Stimulated activated CD4-positive, alpha-beta T cell treated with anti-CD3 and anti-CD28 coated beads, Interleukin-12 subunit alpha, Interleukin-12 subunit beta, amount 100 ng/mL, for 4 hours (primary cell): ENCODE results near the gene TMPRSS15.

Experiments
- DNase-seq: peaks from one replicate; pipeline ENCODE4 v3.0.0-alpha.2; 2020

The TMPRSS15 gene

DNA sequence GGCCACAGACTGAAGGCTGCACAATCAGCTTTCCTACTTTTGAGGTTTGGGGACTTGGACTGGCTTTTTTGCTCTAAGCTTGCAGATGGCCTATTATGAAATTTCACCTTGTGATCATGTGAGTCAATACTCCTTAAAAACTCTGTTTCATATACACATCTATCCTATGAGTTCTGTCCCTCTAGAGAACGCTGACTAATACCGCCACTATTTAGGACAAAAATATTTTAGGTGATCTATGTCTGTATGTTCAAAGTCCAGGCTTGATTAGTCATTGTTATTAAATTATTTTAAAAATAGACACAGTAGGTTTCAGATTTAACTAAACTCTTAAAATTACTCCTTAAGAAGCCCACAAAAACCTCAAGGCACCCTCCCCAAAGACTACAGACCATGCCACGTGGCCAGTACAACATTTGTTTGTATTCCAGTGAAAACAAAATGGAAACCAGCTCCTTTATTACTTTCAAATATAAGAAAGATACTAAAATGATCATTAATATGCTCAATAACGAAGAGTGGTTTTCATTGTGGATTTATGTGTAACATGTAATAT lies 63.1 kb downstream of the TMPRSS15 start:
- DNase-seq: no peak

- DNase-seq: no peak
Measured at GRCh38 chr21:18335651-18336236, 67.8 kb downstream of the TMPRSS15 start.

DNA sequence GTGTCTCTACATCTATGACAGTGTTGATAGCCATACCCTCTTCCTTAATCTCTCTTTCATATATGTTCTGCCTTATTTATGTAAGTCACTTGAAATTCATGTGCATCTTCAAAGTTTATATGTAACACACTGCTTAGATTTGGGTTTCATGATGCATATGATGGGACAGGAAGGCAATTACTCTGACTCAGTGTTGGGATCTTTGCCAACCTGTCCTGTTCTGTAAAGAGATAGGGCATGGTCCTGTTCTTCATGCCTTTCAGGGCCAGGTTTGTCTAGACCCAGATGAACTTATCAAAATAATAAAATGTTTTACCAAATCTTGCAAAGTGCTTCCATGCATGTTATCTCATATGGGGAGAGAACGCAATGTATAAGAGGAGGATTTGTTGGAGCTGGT lies 69.5 kb downstream of the TMPRSS15 start:
- no peak for DNase-seq

DNA sequence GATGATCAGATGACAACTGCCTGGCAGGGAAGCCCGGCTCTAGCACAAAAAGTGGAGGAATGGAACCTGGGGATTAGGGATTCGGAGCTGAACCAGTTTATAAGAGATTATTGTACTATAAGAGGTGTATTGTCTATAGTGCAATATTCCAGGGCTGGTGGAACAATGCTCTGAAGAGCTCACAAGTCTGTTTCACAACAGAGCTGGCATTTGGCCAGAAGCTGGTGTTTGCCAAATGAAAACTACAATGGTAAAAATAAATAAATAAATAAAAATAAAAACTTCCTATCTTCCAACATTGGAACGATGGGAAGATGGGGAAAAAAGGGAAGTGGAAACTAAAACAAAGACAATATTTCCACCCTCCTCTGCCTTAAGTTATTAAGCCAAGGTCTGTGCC lies 85.4 kb downstream of the TMPRSS15 start:
- no peak for DNase-seq

DNA sequence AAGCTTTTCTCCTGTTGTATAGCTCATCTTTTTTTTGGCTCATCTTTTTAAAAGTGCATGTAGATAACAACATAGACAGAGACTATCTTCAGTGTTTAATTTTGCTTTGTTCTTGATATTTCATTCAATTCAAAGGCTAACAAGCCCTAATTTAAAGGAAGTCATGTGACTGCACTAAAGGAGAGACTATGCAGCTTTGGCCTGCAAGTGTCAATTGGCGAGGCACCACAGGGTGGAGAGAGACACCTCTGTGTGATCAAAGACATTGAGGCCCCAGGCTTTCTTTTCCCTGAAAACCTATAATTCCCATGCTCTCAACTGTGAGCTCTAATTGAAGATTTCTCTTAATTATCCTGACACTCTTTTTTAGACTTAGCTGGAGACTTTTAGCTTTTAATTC lies 105.4 kb downstream of the TMPRSS15 start:
- no peak for DNase-seq

DNA sequence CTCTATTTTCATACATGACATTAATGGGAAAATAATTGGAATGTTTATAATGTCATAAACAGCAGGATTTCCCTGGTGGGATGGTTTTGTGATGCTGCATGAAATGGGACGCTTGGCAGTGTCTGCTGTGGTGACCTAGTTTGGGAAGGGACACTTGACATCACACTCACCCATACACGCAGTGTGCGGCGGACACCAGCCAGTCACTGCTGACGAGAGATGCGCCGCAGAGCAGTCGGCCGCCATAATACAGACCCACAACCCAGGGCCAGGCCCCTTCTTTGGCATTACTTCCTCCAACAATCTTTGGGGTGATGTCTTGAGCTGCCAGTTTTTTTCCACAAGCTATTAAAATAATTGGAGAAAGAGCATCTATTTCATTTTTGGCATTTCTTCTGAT lies 109.5 kb downstream of the TMPRSS15 start:
- DNase-seq: no peak

DNA sequence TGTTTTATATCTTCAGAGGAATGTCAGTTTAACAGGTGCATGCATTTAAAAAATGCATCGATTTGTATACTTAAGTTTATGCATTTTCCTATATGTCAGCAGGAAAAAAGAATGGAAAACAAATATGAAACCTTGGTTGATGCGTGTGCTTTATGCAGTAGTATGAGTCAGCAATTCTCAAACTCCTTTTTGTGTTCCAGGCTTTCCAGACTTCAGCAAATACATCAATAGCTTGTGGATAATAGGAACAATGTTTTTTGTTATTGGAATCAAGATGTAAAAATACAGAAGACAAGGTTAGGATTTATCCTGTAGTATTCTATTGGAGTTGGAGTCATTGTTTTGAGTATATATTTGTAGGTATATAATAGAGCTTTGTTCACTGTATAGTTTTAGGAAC lies 113.7 kb downstream of the TMPRSS15 start:
- DNase-seq: no peak

DNA sequence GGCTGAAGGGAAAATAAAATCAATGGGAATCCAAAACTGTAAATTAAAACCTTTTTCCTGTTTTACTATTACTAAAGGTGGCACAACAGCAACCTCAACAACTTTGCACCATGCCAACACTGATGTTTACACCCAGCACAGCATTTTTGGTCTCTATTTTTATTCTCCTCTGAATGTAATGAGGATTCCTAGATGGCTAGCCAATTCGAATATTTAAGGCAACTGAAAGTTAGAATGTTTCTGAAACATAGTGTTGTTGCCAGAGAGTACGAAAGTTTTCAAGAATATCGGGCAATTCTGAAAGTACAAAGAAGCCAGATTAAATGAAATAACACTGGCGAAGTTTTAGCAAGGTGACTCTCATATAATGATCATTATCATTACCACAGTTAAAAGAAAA lies 118.2 kb downstream of the TMPRSS15 start:
- no peak for DNase-seq

GRCh38 chr21:18275781-18276180 lies 127.8 kb downstream of the TMPRSS15 start:
- DNase-seq: no peak

DNA sequence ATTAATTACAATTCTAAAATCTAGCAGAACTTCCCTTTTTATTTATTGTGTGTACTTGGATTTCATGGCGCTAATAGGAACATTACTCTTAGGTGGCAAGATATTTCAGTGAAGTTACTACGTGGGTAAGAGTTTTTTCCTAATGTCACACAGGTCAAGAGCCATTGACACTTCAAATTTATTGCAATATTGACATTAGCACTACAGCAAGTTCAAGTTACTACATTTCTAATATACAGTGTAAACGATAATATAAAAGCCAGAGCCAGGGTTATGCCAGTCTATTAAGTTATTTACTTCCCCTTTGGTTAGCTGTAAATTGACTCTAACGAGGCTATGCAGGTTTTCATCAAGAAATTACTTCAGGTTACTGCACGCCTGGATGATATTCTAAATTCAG lies 129.2 kb downstream of the TMPRSS15 start:
- no peak for DNase-seq

DNA sequence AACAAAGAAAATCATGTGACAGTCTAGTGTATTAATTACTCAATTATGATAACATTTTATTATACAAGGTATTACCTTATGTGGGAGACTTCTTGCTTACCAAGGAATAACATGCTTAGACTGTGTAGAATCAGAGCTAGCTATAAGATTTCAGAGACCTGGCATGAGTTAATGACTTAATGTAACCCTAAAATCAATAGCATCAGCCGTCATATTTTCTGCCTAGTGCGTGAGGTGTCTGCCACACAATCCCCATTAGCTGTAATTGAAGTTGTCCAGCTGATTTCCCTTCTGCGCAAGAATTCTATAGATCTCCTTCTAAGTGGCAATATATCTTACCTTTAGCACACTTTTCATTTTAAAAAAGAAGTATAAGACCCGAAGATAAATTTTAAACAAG lies 130.2 kb downstream of the TMPRSS15 start:
- DNase-seq: no peak

DNA sequence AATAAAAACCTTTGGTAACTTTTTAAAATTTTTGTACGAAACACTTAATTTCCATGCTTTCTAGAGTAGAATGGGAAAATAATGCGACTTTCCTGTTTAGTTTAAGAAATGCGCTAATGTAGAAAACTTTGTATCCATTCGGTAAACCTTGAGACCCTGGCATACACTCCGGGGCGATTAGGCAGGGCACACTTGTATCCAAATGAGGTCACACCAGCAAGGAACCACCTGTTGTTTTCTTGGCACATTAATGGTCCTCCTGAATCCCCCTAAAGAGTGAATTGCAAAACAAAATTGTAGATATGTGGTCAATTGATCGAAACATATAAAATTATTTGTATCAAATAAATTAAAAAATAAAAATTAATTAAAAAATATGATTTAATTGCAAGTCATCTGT lies 133.7 kb downstream of the TMPRSS15 start:
- DNase-seq: no peak

GRCh38 chr21:18268906-18269305 lies 134.7 kb downstream of the TMPRSS15 start:
- no peak for DNase-seq

- DNase-seq: no peak
Measured at GRCh38 chr21:18267496-18267895, 136.1 kb downstream of the TMPRSS15 start.

GRCh38 chr21:18265944-18266343 lies 137.6 kb downstream of the TMPRSS15 start:
- no peak for DNase-seq

DNA sequence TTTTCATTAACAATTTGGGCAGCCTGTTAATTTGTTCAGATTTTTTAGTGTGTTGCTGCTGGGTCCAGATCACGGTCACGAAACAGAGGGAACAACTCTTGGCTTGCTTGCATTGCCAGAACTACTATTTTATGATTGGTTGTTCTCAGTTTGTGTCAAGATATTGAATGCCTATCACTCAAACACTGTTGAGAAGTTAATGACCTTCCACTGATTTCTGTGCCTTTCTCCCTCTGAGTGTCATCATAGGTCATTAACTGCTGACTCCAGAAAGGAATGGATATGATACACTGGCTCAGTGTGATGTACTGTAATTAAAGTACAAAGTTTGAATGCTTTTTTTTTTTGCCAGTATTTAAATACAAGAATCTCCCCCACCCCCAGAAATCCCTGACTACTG lies 149.8 kb downstream of the TMPRSS15 start:
- DNase-seq: no peak

- no peak for DNase-seq
Measured at GRCh38 chr21:18253221-18253620, 150.4 kb downstream of the TMPRSS15 start.

- no peak for DNase-seq
Measured at GRCh38 chr21:18252680-18253079, 150.9 kb downstream of the TMPRSS15 start.

DNA sequence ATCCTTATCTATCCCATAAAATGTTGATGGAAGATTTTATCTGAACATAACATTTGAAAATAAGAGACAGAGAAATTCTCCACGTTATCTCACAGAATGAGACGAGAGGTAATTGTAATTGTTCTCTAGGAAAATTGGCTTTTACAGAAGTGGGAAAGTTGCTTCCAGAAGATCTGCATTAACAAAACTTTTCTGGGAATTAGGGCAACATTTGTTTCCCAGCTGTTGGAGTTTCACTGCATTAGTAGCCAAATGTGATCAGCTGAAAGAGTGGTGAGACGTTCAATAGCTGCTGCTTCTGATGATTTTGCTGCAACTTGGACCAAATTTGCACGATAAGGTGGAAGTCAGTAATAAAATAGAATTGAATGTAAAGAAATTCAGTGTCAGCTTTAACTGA lies 151.3 kb downstream of the TMPRSS15 start:
- no peak for DNase-seq

DNA sequence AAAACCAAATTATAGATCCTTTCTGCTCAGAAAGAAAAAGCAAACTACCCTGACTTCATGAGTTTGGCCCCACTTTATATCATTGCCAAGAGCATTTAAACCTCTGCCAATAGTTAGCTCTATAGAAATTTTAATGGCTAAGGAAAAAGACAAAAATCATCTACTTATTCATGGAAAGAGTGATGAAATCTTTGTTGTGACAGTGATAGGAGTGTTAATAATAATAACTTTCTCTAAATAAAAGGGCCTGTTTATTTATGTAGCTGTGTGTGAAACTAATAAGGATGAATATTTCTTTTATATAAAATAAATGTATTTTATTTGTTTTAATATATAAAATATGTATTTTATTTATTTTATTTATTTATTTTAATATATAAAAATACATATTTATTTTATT lies 152.5 kb downstream of the TMPRSS15 start:
- no peak for DNase-seq

GRCh38 chr21:18249672-18250071 lies 153.9 kb downstream of the TMPRSS15 start:
- DNase-seq: no peak

DNA sequence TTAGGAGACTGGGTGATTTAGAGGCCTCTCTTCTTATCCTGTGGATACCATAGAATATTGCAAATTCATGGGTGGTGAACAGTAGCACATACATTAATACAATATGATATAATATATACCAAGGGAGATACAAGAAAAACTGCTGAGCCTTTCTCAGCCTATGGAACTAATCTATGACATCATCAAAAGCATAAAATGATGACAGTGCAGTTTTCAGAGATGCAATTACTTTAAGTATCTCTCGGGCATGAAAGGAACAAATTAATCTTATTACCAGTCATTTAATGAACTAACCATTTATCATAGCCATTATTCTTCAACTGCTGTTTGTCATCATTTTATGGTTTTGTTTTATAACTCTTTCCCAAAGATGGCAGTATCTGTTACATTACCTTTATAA lies 155.4 kb downstream of the TMPRSS15 start:
- no peak for DNase-seq

GRCh38 chr21:18245464-18245967 lies 158.1 kb downstream of the TMPRSS15 start:
- no peak for DNase-seq

DNA sequence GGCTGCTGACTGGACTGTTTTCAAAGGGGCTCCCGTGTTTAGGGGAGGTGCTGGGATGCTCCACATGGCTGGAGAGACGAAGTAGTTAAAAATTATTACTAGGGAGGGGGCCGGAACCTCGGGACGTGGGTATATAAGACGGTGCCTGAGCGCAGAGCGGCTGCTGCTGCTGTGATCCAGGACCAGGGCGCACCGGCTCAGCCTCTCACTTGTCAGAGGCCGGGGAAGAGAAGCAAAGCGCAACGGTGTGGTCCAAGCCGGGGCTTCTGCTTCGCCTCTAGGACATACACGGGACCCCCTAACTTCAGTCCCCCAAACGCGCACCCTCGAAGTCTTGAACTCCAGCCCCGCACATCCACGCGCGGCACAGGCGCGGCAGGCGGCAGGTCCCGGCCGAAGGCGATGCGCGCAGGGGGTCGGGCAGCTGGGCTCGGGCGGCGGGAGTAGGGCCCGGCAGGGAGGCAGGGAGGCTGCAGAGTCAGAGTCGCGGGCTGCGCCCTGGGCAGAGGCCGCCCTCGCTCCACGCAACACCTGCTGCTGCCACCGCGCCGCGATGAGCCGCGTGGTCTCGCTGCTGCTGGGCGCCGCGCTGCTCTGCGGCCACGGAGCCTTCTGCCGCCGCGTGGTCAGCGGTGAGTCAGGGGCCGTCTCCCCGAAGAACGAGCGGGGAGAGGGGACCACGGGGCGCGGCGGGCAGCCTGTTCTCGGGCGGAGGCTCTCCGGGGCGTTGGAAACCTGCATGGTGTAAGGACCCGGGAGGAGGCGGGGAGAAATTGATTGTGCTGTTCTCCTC lies 158.7 kb downstream of the TMPRSS15 start, which contains the start of gene CHODL:
CHODL (plus strand) TSS at position 163 of the 793 bp plus-strand sequence; CDS start at position 554, 391 bp downstream.
- peak; percentile 0 for DNase-seq
